ENCODE measurements around the gene APOH.

APOH gene

GRCh38 chr17:66228887-66229782 lies at the start of gene APOH:
APOH (minus strand) TSS chr17:66229415; CDS start chr17:66229379, 36 bp downstream.
- no peak within 1 kb of the TSS for H3K27ac ChIP-seq
- TF ChIP-seq ZFX (IDR thresholded peaks at IDR 0.05) (no peak), CTCF (conservative IDR thresholded peaks at IDR 0.05) (no peak)

GRCh38 chr17:66277191-66277590 lies 48.0 kb upstream of the APOH start:
- TF ChIP-seq CTCF (conservative IDR thresholded peaks at IDR 0.05) = no peak
- TF ChIP-seq ZFX (IDR thresholded peaks at IDR 0.05) = no peak

GRCh38 chr17:66276328-66276937 lies 47.2 kb upstream of the APOH start:
- TF ChIP-seq ZFX (IDR thresholded peaks at IDR 0.05) = no peak
- no peak for TF ChIP-seq CTCF (conservative IDR thresholded peaks at IDR 0.05)
- peak overlapping the region; percentile 58 for H3K27ac ChIP-seq

More at GRCh38 chr17:66277191-66277590, 48.0 kb upstream of the APOH start:
- H3K27ac ChIP-seq = no peak overlapping the region

- peak overlapping the region; percentile 58 for H3K27ac ChIP-seq
- TF ChIP-seq ZFX (IDR thresholded peaks at IDR 0.05) = no peak
- TF ChIP-seq CTCF (conservative IDR thresholded peaks at IDR 0.05) = no peak
These were observed 46.4 kb upstream of the APOH start for GRCh38 chr17:66275651-66276050.

- no peak overlapping the region for H3K27ac ChIP-seq
- TF ChIP-seq ZFX (IDR thresholded peaks at IDR 0.05) (no peak), CTCF (conservative IDR thresholded peaks at IDR 0.05) (no peak)
These were observed 44.3 kb upstream of the APOH start for GRCh38 chr17:66273586-66273848.

GRCh38 chr17:66272811-66273585 lies 43.8 kb upstream of the APOH start:
- H3K27ac ChIP-seq = no peak overlapping the region

More at GRCh38 chr17:66272811-66273585, 43.8 kb upstream of the APOH start:
- TF ChIP-seq CTCF (conservative IDR thresholded peaks at IDR 0.05) = no peak
- no peak for TF ChIP-seq ZFX (IDR thresholded peaks at IDR 0.05)

All from C4-2B (cell line).